Measurements from ENCODE around the gene KRT74.

Gene KRT74

DNA sequence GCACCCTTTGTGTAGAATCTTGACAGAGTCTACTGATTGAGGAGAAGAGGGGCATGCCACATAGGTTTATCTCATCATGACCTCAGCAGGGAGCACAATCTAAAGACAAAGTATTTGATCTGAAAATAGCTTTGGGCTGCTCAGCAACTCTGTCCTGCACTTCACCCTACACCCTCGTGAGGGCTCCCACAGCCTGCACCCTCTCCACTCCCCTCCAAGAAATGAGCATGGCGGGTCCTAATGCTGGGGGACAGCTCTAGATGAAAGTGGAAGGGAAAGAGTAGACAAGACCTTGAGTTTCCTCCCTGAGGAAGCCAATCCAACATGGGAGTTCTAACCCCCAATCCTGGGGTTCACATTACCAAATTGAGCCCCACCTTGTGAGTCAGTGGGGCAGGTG, 42.7 kb downstream of the KRT74 start:
- TF ChIP-seq, protein P1, sequence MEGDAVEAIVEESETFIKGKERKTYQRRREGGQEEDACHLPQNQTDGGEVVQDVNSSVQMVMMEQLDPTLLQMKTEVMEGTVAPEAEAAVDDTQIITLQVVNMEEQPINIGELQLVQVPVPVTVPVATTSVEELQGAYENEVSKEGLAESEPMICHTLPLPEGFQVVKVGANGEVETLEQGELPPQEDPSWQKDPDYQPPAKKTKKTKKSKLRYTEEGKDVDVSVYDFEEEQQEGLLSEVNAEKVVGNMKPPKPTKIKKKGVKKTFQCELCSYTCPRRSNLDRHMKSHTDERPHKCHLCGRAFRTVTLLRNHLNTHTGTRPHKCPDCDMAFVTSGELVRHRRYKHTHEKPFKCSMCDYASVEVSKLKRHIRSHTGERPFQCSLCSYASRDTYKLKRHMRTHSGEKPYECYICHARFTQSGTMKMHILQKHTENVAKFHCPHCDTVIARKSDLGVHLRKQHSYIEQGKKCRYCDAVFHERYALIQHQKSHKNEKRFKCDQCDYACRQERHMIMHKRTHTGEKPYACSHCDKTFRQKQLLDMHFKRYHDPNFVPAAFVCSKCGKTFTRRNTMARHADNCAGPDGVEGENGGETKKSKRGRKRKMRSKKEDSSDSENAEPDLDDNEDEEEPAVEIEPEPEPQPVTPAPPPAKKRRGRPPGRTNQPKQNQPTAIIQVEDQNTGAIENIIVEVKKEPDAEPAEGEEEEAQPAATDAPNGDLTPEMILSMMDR (IDR thresholded peaks at IDR 0.05; ENCODE audit: insufficient read depth, low read length, poor library complexity, severe bottlenecking) = peak; percentile 21
- DNase-seq (ENCODE audit: extremely low read depth, insufficient read length) = no peak
- no peak overlapping the region for H3K4me3 ChIP-seq (replicated peaks; ENCODE audit: low read depth, low read length)
- no peaks in the 10 kb centered on the region for H3K36me3 ChIP-seq (ENCODE audit: control insufficient read depth, insufficient read depth, low read length)
- H3K27me3 ChIP-seq (replicated peaks; ENCODE audit: control insufficient read depth, insufficient read depth, low read length) = no peaks in the 10 kb centered on the region; the same call in 1 of the 2 replicates

DNA sequence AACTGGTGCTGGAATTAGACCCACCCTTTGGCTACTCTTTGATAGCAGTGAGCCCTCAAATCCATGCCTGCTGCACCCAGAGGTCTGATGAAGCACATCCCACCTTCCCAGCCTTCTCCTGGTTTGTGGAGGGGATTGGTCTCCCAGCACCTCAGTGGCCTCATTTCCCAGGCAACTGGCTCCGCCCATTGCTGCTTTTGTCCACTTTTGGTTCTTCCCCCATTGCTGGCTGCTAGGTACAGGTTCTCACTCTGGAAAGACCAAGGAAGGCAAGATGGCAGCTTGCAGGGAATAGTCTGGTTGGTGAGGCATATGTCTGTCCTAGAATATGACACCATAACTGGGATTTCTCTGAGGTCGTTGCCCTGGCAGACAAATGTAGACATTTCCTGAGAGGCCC, 43.3 kb downstream of the KRT74 start:
- H3K4me3 ChIP-seq (replicated peaks; ENCODE audit: low read depth, low read length) = no peak overlapping the region
- DNase-seq (ENCODE audit: extremely low read depth, insufficient read length) = no peak
- TF ChIP-seq, protein P1 (IDR thresholded peaks at IDR 0.05; ENCODE audit: insufficient read depth, low read length, poor library complexity, severe bottlenecking) = no peak
- H3K36me3 ChIP-seq (ENCODE audit: control insufficient read depth, insufficient read depth, low read length) = no peaks in the 10 kb centered on the region
- H3K27me3 ChIP-seq (replicated peaks; ENCODE audit: control insufficient read depth, insufficient read depth, low read length) = no peaks in the 10 kb centered on the region; the same call in 1 of the 2 replicates

DNA sequence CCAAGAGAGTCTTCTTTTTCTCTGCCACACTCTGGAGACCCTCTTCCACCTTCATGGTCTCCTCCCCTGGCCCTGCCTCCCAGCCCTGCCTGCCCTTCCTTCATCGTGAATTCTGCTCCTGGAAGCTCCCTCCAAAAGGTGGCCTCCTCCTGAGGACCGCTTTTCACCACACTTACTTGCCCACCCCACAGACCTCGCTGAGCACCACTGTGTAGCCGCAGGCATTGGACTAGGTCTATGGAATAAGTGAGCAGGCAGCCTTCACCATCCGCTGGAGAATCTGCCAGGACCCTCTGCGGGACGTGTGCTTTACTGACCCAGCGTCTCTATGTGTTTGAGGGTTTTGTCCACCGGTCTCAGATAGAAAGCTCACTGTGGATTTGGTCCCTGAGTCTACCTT, 43.8 kb downstream of the KRT74 start:
- Histone ChIP-seq H3K4me3 (replicated peaks; ENCODE audit: low read depth, low read length) (no peak overlapping the region), H3K36me3 (ENCODE audit: control insufficient read depth, insufficient read depth, low read length) (no peaks in the 10 kb centered on the region), H3K27me3 (replicated peaks; ENCODE audit: control insufficient read depth, insufficient read depth, low read length) (no peaks in the 10 kb centered on the region; the same call in 1 of the 2 replicates)
- TF ChIP-seq, protein P1 (IDR thresholded peaks at IDR 0.05; ENCODE audit: insufficient read depth, low read length, poor library complexity, severe bottlenecking) = no peak
- no peak for DNase-seq (ENCODE audit: extremely low read depth, insufficient read length)

DNA sequence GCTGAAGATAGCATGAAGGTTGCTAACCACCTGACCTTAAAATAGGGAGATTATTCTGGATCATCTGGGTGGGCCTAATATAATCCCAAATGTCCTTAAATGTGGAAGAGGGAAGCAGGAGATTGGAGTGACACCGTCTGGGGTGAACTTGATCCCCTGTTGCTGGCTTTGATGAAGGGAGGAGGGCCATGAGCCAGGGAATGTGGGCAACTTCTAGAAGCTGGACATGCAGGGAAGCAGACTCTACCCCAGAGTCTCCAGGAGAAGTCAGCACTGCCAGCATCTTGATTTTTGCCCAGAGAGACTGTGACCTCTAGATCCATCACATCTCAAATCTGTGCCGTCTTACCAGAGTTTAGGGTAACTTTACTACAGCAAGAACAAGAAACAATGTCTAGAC, 44.2 kb downstream of the KRT74 start:
- no peak for DNase-seq (ENCODE audit: extremely low read depth, insufficient read length)
- TF ChIP-seq, protein P1 (IDR thresholded peaks at IDR 0.05; ENCODE audit: insufficient read depth, low read length, poor library complexity, severe bottlenecking) = no peak
- no peaks in the 10 kb centered on the region for H3K36me3 ChIP-seq (ENCODE audit: control insufficient read depth, insufficient read depth, low read length)
- H3K4me3 ChIP-seq (replicated peaks; ENCODE audit: low read depth, low read length) = no peak overlapping the region
- H3K27me3 ChIP-seq (replicated peaks; ENCODE audit: control insufficient read depth, insufficient read depth, low read length) = no peaks in the 10 kb centered on the region; the same call in 1 of the 2 replicates

DNA sequence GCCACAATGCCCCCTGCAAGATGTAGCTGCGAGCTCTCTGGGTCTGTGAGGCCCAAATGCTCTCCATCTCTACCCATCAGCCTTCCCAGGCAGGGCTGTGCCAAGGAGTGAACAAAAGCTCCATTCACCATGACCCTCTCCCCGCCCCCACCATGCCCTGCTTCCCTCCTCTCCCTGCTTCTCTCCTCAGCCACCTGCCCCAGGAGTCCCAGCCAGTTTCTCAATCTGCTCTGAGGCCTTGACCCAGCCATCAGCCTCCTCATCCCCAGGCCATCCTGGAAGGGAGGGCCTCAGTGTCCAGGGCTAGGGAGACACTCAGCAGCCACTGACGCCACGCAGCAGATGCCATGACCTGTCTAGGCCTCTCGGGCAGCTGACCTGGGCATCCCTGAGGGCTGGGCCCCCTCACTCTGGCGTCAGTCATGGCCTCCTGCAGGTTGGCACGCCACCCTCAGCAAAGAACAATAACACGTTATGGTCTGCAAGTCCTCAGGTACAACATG, 45.0 kb downstream of the KRT74 start:
- TF ChIP-seq, protein P1 (IDR thresholded peaks at IDR 0.05; ENCODE audit: insufficient read depth, low read length, poor library complexity, severe bottlenecking) = no peak
- no peak overlapping the region for H3K4me3 ChIP-seq (replicated peaks; ENCODE audit: low read depth, low read length)
- no peak for DNase-seq (ENCODE audit: extremely low read depth, insufficient read length)
- H3K27me3 ChIP-seq (replicated peaks; ENCODE audit: control insufficient read depth, insufficient read depth, low read length) = no peaks in the 10 kb centered on the region; the same call in 1 of the 2 replicates
- H3K36me3 ChIP-seq (ENCODE audit: control insufficient read depth, insufficient read depth, low read length) = no peaks in the 10 kb centered on the region

Data from GM06990 (cell line).